Cardiac fibroblast (primary cell): ENCODE measurements around the gene UBN2.
"Not testable (repeated sequence)": the region's sequence is repeated elsewhere in the genome, so short reads cannot be mapped to it uniquely, and the experiment has no call there.

ENCODE experiments used
- DNase-seq, 2 donors: peaks; one replicate each; pipeline versions ENCODE4 v3.0.0 to v3.0.0-alpha.2; 2010; ENCODE audit warnings: low read depth in 2 of 2
- H3K4me3 ChIP-seq, 2 donors: replicated peaks in 1 of 2; 1 replicate in 1 of 2; 2 replicates in 1 of 2; pipeline ENCODE4 v1.5.1; 2011; ENCODE audit warnings: low read depth in 2 of 2, low read length in 2 of 2, mild to moderate bottlenecking in 2 of 2, moderate library complexity in 1 of 2
- CTCF ChIP-seq: IDR thresholded peaks from one replicate; pipeline ENCODE4 v1.5.1; 2011; ENCODE audit warnings: low read depth, mild to moderate bottlenecking, low read length, inconsistent platforms

UBN2 gene

GRCh38 chr7:139224219-139224618 lies 6.8 kb upstream of the UBN2 start:
- no peak for TF ChIP-seq CTCF
- no peak for DNase-seq
- no peak overlapping the region for H3K4me3 ChIP-seq

- H3K4me3 ChIP-seq, DNase-seq: not testable (repeated sequence)
Measured at GRCh38 chr7:139224836-139225235, 6.2 kb upstream of the UBN2 start.

GRCh38 chr7:139225286-139226157 lies 5.5 kb upstream of the UBN2 start:
- H3K4me3 ChIP-seq, DNase-seq: not testable (repeated sequence)

- not testable (repeated sequence) for H3K4me3 ChIP-seq, DNase-seq
Measured at GRCh38 chr7:139226158-139226515, 4.9 kb upstream of the UBN2 start.

DNA sequence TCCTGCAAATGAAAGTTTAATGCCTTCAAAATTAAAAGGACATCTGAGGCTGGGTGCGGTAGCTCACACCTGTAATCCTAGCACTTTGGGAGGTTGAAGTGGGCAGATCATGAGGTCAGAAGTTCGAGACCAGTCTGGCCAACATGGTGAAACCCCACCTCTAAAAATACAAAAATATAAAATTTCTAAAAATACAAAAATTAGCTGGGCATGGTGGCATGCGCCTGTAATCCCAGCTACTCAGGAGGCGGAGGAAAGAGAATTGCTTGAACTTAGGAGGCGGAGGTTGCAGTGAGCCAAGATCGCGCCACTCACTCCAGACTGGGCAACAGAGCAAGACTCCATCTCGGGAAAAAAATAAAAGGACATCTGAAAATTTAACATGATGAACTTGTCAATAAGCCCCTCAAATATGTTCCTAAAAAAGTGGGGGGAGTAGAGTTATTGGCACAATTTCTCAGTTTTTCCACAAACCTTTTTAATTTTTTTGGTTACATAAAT lies 4.0 kb upstream of the UBN2 start:
- not testable (repeated sequence) for DNase-seq, H3K4me3 ChIP-seq

DNA sequence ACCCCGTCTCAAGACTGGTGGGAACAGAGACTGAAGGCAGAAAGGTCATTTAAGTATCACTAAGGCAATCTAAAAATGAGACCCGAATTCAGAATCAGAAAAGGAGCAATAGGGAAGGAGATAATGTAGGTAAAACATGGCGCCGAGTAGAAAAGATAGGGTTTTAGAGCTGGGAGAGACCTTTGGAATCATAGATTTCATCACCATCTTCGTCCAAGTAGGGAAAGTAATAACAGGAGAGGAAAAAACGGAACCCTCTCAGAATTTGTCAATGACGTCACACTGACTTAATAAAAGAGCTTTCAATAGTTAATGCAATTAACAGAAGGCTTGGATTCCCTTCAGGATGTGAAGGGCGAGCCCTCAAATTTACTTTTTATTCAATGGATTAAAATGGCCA lies 1.0 kb upstream of the UBN2 start:
- no peak for DNase-seq
- TF ChIP-seq CTCF: no peak
- no peak overlapping the region for H3K4me3 ChIP-seq

DNA sequence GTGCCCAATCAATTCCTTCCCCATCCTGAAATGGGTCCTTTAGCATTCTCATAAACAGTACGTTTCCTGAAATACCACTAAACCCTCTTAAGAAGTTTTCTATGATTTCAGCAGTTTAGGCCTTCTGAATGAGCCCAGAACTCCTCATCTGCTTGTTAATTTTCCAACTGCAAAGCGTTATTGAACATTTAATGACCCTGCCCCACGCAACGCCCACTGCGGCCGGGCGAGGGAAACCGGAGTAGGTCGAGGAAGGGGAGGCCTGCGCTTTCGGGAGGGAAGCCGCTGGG lies 608 bp upstream of the UBN2 start:
- no peak for DNase-seq
- TF ChIP-seq CTCF: no peak
- peak overlapping the region; percentile 97 to 100 for H3K4me3 ChIP-seq

DNA sequence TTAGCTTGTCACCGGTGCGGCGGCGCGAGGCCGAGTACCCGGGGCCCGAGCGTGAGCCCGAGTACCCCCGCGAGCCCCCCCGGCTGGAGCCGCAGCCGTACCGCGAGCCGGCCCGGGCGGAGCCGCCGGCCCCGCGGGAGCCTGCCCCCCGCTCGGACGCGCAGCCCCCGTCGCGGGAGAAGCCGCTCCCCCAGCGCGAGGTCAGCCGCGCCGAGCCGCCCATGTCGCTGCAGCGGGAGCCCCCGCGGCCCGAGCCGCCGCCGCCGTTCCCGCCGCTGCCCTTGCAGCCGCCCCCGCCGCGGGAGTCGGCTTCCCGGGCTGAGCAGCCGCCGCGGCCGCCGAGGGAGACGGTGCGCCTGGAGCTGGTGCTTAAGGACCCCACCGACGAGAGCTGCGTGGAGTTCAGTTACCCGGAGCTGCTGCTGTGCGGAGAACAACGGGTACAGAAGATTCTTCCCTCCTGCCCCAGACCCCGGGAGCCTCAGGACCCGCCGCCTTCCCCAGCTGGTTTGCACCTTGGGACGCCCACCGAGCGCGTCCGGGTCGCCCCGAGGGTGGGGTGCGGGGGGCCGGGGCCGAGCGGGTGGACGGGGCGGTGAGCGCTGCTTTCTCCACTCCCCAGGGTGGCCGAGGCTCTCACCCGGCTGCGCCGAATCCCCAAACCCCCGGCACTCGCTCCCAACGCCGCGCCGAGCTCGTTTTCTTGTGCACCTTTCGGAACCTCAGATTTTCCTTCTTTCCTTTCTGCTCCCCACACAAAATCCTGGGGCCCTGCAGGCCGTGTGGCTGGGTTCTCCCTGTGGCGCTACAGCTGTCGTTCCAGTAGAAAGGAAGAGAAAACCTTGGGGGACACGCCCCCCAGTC lies 708 bp downstream of the UBN2 start:
- TF ChIP-seq CTCF: no peak
- peak in 1 of 2 donors; percentile 35 for DNase-seq
- peak overlapping the region; percentile 97 to 100 for H3K4me3 ChIP-seq

GRCh38 chr7:139232377-139232717 lies 1.3 kb downstream of the UBN2 start:
- peak overlapping the region; percentile 78 to 97 for H3K4me3 ChIP-seq
- no peak for TF ChIP-seq CTCF
- peak in 1 of 2 donors; percentile 53 for DNase-seq
